Measurements from ENCODE around the gene CCDC47.

DNA sequence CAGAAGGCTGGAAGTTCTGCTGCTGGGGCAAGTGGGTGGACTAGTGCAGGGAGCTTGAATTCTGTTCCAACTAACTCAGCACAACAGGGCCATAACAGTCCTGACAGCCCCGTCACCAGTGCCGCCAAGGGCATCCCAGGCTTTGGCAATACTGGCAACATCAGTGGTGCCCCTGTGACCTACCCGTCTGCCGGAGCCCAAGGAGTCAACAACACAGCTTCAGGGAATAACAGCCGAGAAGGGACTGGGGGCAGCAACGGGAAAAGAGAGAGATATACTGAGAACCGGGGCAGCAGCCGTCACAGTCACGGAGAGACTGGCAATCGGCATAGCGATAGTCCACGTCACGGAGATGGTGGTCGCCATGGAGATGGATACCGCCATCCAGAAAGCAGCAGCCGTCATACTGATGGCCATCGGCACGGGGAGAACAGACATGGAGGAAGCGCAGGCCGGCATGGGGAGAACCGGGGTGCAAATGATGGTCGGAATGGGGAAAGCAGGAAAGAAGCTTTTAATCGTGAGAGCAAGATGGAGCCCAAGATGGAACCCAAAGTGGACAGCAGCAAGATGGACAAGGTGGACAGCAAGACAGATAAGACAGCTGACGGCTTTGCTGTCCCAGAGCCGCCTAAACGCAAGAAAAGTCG, 44.5 kb upstream of the CCDC47 start:
- TF ChIP-seq, protein P1, sequence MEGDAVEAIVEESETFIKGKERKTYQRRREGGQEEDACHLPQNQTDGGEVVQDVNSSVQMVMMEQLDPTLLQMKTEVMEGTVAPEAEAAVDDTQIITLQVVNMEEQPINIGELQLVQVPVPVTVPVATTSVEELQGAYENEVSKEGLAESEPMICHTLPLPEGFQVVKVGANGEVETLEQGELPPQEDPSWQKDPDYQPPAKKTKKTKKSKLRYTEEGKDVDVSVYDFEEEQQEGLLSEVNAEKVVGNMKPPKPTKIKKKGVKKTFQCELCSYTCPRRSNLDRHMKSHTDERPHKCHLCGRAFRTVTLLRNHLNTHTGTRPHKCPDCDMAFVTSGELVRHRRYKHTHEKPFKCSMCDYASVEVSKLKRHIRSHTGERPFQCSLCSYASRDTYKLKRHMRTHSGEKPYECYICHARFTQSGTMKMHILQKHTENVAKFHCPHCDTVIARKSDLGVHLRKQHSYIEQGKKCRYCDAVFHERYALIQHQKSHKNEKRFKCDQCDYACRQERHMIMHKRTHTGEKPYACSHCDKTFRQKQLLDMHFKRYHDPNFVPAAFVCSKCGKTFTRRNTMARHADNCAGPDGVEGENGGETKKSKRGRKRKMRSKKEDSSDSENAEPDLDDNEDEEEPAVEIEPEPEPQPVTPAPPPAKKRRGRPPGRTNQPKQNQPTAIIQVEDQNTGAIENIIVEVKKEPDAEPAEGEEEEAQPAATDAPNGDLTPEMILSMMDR (IDR thresholded peaks at IDR 0.05) = no peak
- no peak for TF ChIP-seq POLR2A (IDR thresholded peaks at IDR 0.05)

Data from right lobe of liver (tissue), 4 donors.